ENCODE results near the gene A4GNT.

DNA sequence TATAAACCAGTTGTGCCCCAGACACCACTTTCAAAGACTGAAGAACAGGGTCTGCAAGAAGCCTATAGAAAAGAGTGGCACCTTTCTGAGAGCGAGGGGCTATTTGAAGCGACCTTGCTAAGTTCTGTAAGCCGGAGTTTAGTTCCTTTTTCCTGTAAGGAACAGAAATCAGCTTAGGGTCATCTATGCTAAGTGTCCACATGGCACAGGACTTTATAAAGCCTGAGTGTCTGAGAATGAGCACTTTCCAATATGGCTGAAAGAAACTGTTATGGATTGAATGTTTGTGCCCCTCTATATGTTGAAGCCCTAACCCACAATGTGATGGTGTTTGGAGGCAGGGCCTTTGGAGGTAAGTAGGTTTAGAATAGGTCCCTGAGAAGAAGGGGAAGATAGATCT, 4.0 kb upstream of the A4GNT start:
- TF ChIP-seq, protein P1, sequence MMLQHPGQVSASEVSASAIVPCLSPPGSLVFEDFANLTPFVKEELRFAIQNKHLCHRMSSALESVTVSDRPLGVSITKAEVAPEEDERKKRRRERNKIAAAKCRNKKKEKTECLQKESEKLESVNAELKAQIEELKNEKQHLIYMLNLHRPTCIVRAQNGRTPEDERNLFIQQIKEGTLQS (IDR thresholded peaks at IDR 0.05): no peak
- TF ChIP-seq JUND (IDR thresholded peaks at IDR 0.05): no peak
- TF ChIP-seq, protein P2, sequence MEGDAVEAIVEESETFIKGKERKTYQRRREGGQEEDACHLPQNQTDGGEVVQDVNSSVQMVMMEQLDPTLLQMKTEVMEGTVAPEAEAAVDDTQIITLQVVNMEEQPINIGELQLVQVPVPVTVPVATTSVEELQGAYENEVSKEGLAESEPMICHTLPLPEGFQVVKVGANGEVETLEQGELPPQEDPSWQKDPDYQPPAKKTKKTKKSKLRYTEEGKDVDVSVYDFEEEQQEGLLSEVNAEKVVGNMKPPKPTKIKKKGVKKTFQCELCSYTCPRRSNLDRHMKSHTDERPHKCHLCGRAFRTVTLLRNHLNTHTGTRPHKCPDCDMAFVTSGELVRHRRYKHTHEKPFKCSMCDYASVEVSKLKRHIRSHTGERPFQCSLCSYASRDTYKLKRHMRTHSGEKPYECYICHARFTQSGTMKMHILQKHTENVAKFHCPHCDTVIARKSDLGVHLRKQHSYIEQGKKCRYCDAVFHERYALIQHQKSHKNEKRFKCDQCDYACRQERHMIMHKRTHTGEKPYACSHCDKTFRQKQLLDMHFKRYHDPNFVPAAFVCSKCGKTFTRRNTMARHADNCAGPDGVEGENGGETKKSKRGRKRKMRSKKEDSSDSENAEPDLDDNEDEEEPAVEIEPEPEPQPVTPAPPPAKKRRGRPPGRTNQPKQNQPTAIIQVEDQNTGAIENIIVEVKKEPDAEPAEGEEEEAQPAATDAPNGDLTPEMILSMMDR (IDR thresholded peaks at IDR 0.05; ENCODE audit: low read depth, low read length, missing input control): no peak
- no peak for TF ChIP-seq NR2F2 (IDR thresholded peaks at IDR 0.05)
- no peak for TF ChIP-seq TAF1 (conservative IDR thresholded peaks at IDR 0.05)
- TF ChIP-seq FOXA1 (IDR thresholded peaks at IDR 0.05): no peak
- TF ChIP-seq RXRA (IDR thresholded peaks at IDR 0.05): no peak
- TF ChIP-seq EGR1 (IDR thresholded peaks at IDR 0.05; ENCODE audit: low read depth in 2 of 2): no peak
